GM21825 (cell line): ENCODE measurements around the gene MYO1E.
"Not testable (repeated sequence)": the region's sequence is repeated elsewhere in the genome, so short reads cannot be mapped to it uniquely, and the experiment has no call there.

Source experiments
- ATAC-seq: cut with Tn5 transposase; IDR thresholded peaks from one replicate; pipeline ENCODE4 v1.9.1; 2021; ENCODE audit warnings: mild to moderate bottlenecking, moderate library complexity; ENCODE audit not compliant: unreplicated experiment

Gene MYO1E

GRCh38 chr15:59172289-59172901, 200.3 kb downstream of the MYO1E start:
- no peak for ATAC-seq

GRCh38 chr15:59171067-59171397, 201.6 kb downstream of the MYO1E start:
- no peak for ATAC-seq

DNA sequence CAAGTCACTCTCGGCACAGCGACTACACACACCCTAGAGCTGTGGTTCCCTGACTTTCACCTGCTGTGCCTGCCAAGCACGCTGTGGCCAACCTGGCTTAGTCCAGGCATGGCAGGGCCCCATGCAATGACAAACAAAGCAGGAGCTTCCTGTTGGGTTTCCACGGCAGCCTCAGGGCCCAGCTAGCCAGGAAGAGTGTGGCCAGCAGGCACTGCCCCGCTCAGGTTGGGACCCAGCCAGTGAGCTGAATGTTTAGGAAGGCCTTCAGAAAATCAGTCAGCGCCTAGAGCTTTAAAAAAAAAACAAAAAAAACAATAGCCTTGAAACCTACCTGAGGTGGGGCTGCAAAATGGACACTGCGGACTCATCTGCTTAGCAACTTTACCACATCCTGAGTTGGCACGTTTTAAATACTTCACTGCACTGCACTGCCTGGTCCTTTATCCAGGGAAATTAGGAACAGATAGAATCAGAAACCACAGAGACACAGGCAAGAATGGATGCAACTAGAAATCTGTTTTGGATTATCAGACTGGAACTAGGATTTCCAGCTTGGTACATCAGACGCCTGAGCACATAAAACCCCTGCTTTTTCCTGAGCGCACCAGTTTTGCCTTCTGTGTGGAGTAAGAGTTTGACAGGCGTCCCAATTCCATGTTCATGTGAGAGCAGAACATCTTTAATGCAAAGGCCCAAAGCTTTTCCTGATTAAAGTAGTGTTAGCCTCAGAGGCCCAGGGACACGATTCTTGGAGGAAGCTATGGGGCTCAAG, 202.2 kb downstream of the MYO1E start:
- ATAC-seq: no peak

- no peak for ATAC-seq
These were observed 203.4 kb downstream of the MYO1E start for GRCh38 chr15:59169251-59169708.

DNA sequence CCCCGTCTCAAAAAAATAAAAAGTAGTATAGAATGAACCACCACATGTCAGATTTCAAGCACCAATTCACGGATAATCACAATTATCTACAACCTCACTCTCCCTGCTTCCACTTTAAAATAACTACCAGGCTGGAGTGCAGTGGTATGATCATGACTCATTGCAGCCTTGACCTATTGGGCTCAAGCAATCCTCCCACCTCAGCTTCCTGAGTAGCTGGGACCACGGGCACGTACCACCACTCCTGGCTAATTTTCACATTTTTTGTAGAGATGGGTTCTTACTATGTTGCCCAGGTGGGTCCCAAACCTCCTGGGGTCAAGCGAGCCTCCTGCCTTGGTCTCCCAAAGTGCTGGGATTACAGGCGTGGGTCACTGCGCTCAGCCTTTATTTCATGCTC, 204.1 kb downstream of the MYO1E start:
- no peak for ATAC-seq

GRCh38 chr15:59166601-59167265, 205.9 kb downstream of the MYO1E start:
- ATAC-seq: no peak

DNA sequence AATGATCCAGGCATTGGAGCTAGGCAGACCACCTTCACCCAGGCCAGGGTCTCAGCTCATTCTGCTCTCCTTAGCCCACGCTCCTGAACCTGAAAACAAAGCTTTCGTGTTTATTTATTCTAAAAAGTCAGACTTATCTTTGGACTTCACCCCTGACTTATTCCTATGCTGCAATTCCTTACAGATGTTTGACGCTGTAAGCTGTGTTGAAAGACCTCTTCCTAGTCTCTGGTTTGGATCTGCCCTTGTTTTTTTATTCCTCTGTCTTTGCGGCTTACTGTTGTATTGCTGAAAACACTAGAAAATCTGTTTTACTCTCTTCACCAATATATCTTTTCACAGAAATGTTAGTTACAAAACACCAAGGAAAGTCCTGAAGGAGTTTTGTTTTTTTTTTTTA, 206.5 kb downstream of the MYO1E start:
- ATAC-seq: no peak

DNA sequence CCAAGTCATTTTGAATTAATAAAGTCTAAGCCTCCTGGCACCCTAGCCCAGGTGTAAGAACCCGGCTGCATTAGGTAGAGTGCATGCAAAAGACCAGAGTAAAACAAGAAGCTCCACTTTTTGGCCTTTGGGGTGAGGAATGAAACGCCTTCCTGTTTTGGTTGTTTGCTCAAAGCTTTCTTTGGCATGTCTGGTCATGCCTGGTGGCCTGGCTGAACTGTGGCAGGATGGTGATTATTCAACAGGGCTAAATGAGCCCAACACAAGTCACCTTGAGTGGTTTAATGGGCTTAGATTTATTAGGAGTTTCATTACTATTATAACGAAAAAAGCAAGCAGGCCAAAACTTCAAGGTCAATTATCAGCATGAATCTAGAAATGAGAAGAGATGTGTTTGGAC, 206.9 kb downstream of the MYO1E start:
- no peak for ATAC-seq

- ATAC-seq: not testable (repeated sequence)
These were observed 210.6 kb downstream of the MYO1E start for GRCh38 chr15:59162080-59162479.

DNA sequence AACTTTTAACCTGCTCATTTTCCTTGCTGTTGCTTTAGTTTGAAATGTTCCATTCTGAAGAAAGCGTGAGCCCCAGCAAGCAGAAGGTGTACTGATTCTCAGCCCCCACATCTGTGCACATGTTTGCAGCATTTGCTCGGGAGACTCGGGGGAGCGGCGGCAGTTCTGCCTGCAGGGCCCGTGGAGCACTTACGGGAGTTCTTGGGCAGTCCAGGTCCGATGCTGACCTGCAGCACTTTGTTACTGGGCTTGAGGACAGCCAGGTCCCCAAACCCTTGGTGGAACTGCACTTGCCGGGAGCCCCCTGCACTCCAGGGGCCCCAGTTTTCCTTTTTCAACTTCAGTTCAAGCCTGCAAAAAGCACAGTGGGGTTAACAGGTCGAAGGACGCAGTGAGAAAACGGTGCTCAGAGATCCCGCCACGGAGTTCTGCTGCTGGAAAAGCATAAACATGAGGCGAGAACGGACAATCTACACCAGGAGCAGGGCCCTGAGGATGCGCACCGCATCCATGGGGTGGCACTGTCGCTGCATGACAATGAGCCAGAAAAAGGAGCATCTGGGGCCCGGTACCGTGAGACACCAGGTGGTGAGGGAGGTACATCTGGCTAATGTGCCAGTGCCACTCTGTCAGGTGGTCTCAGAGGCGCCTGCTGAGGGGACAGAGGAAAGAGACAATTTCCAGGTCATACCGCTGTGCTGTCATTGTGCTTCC, 211.6 kb downstream of the MYO1E start:
- no peak for ATAC-seq

DNA sequence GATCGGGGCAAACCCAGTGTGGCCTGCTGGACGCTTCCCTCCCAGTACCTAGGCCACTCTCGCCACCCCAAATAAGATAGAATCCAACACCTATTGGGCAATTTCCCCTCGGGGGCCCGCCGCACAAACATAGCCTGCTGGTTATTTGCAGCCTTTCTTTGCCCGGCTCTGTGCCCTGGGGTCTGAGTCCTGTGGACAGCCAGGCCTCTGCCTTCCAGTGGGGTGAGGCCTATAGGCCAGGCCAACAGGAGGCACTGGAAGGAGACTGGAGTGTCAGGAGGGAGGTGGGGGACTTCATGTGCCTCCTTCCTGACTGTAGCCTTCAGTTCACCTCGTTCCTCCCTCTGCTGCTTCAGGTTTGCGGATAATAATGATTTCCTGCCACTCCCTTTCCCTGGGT, 213.5 kb downstream of the MYO1E start:
- ATAC-seq: no peak

DNA sequence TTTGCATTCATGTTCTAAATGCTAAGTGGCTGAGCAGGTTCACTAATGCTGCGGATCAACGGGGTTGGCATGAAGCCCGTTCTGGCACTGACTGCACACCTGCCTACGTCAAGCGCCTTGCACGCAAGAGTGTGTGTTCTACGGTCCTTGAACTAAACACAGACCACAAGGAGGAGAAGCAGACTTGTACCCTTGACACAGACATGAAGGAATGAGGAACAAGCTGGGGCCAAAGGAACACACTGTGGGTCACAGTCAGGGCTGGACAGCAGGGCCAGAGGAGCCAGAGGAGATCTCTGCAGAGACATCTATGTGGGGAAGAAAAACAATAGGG, 214.0 kb downstream of the MYO1E start:
- no peak for ATAC-seq

DNA sequence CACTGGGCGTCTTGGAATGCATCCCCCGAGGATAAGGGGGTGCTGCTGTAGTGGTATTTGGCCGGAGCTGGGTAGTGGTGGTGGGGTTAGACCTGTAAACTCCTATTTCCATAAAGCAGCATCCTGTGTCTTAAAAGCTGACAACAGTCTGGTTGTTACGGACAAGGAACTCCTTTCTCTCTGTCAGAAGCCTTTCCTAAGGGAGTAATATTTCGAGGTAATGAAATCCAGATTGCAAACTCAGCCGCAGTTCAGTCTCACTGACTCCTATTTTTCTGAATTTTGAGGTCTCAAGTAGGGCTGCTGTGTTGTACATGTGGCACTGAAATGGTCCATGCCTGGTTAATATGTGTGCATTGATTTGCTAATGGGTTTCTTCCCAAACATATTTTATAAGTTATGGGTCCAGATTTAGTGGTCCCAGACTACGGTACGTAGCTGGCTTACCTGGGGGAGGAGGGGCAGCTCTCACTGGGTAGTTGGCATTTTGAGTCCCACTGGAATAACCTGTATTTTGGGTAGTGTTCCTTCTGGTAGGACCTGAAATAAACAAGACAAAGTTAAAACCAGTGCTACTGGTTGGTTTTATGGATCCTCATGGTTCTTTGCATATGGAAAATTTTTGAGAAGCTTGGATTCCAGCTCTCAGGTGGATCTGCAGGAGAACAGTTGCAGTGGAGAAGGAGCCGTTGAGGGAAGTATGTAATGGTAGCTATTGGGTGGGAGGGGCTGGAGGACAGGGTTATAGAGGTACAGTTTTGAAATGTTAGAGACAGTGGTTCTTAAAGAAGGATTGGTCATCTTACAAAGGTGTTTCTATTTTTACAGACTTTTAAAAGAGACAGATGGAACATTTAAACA, 214.6 kb downstream of the MYO1E start:
- ATAC-seq: no peak

DNA sequence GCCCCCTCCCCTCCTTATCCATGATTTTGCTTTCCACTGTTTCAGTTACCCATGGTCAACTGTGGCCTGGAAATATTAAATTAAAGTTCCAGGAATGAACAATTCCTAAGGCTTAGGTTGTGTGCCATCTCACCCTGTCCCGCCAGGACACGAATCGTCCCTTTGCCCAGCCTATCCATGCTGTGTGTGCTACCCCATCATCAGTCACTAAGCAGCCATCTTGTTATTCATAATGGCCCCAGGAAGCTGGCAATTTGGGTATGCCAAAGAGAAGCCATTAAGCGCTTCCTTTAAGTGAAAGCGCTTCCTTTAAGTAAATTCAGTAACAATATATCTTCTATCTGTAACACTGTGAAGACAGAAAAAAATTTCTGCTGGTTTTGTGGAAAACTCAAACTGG, 215.3 kb downstream of the MYO1E start:
- ATAC-seq: no peak

GRCh38 chr15:59155431-59155830, 217.2 kb downstream of the MYO1E start:
- ATAC-seq: no peak

DNA sequence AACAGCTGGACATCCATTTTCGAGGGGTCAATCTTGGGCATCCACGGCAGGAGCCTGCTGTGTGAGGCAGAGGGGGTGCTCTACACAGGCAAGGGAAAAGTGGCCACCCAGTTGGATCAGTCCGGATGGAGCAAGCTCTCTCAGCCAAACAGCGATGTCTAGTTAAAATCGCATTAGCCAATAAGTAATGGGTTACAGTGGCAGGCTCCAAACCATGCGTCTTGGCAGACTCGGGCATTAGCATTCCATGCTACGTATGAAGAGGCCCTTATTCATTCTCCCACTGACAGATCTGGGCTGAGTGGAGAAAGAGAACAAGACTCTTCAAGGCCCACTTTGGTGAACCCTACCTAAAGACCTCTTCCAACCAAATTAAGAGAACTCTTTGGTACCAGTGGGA, 218.4 kb downstream of the MYO1E start:
- no peak for ATAC-seq

GRCh38 chr15:59153466-59153865, 219.2 kb downstream of the MYO1E start:
- no peak for ATAC-seq

GRCh38 chr15:59152694-59153450, 219.8 kb downstream of the MYO1E start:
- ATAC-seq: no peak

DNA sequence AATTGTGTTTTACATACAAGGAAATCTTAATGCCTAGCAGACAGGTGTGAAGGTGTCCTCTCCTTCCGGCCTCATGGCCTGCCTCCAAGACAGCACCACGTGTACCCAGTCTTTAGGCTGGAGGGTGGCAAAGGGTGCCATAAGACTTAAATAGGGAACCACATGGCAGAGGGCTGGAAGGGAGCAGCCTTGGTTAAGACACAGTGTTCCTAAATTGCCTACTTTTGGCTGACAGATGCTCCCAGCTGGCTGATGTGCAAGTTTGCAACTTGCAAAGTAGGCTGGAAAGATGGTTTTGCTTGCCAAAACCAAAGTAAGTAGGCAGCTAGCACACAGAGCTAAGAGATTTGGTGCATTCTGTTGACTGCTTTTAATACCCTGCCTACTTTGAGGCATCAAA, 222.5 kb downstream of the MYO1E start:
- ATAC-seq: no peak
